ENCODE results near the gene EFNA3.

- TF ChIP-seq CTCF (conservative IDR thresholded peaks at IDR 0.05 in 1 of 2, IDR thresholded peaks at IDR 0.05 in 1 of 2; ENCODE audit: low read depth in 1 of 2, low read length in 2 of 2) (no peak), EZH2 (IDR thresholded peaks at IDR 0.05; ENCODE audit: low read length, missing control alignments) (no peak)
Measured at GRCh38 chr1:155073377-155074242, 5.0 kb upstream of the EFNA3 start.
